ENCODE measurements around the gene DVL2.
A peak's percentile ranks its signal among the peaks of the same experiment; 100 is the strongest.

Gene DVL2

DNA sequence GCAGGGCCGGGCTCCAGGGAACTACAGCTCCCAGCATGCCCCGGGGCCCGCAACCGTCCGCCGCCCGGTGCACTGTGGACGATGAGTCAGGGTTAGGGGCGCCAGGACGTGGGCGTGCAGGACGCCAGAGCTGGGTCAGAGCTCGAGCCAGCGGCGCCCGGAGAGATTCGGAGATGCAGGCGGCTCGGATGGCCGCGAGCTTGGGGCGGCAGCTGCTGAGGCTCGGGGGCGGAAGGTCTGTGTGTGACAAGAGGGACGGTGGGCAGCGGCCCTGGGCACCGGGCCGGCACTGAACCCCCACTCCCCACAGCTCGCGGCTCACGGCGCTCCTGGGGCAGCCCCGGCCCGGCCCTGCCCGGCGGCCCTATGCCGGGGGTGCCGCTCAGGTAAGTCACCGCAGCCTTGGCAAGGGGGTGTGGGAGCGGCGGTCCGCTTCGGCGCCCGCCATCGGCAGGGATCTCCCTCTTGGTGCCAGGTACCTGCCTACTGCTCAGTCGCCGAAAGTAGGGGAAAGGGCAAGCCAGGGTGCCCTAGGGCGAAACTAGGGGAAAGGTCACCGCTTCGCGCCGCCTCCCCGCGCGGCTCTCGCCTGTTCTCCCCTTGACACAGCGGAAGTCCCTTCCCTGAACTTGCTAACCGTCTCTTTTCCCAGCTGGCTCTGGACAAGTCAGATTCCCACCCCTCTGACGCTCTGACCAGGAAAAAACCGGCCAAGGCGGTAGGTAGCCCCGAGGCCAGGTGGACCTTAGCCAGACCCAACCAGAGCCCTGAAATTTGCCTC lies 14.3 kb downstream of the DVL2 start, which contains the start of the genes ACADVL and DLG4 (continued):
- TF ChIP-seq, protein P1, sequence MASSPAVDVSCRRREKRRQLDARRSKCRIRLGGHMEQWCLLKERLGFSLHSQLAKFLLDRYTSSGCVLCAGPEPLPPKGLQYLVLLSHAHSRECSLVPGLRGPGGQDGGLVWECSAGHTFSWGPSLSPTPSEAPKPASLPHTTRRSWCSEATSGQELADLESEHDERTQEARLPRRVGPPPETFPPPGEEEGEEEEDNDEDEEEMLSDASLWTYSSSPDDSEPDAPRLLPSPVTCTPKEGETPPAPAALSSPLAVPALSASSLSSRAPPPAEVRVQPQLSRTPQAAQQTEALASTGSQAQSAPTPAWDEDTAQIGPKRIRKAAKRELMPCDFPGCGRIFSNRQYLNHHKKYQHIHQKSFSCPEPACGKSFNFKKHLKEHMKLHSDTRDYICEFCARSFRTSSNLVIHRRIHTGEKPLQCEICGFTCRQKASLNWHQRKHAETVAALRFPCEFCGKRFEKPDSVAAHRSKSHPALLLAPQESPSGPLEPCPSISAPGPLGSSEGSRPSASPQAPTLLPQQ (tag by site-specific recombination; IDR thresholded peaks at IDR 0.05), result peak; percentile 56; the same call in 1 of the 2 replicates
- TF ChIP-seq, protein P2, sequence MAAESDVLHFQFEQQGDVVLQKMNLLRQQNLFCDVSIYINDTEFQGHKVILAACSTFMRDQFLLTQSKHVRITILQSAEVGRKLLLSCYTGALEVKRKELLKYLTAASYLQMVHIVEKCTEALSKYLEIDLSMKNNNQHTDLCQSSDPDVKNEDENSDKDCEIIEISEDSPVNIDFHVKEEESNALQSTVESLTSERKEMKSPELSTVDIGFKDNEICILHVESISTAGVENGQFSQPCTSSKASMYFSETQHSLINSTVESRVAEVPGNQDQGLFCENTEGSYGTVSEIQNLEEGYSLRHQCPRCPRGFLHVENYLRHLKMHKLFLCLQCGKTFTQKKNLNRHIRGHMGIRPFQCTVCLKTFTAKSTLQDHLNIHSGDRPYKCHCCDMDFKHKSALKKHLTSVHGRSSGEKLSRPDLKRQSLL (tag by site-specific recombination; IDR thresholded peaks at IDR 0.05), result peak; percentile 86
- no peak for TF ChIP-seq ZNF837 (tag by site-specific recombination; IDR thresholded peaks at IDR 0.05)
- TF ChIP-seq BCL11A (tag by site-specific recombination; IDR thresholded peaks at IDR 0.05; ENCODE audit: low read depth), result peak; percentile 30; the same call in 1 of the 2 replicates
- TF ChIP-seq KLF10 (tag by site-specific recombination; IDR thresholded peaks at IDR 0.05), result 0 out of 2 replicates have a peak, but pooled peaks have one; percentile 48
- TF ChIP-seq, protein P3, sequence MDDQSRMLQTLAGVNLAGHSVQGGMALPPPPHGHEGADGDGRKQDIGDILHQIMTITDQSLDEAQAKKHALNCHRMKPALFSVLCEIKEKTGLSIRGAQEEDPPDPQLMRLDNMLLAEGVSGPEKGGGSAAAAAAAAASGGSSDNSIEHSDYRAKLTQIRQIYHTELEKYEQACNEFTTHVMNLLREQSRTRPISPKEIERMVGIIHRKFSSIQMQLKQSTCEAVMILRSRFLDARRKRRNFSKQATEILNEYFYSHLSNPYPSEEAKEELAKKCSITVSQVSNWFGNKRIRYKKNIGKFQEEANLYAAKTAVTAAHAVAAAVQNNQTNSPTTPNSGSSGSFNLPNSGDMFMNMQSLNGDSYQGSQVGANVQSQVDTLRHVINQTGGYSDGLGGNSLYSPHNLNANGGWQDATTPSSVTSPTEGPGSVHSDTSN (CRISPR knock-in tag; IDR thresholded peaks at IDR 0.05), result 0 out of 2 replicates have a peak, but pooled peaks have one; percentile 65
- TF ChIP-seq ZNF768 (tag by site-specific recombination; IDR thresholded peaks at IDR 0.05), result no peak
- TF ChIP-seq ZNF248 (tag by site-specific recombination; IDR thresholded peaks at IDR 0.05), result no peak
- peak; percentile 90 for TF ChIP-seq BCL11B (tag by site-specific recombination; IDR thresholded peaks at IDR 0.05; ENCODE audit: low read depth)
- no peak for TF ChIP-seq ZNF658 (tag by site-specific recombination; IDR thresholded peaks at IDR 0.05)
- TF ChIP-seq ZNF521 (tag by site-specific recombination; IDR thresholded peaks at IDR 0.05), result no peak
- no peak for TF ChIP-seq ZNF747 (tag by site-specific recombination; IDR thresholded peaks at IDR 0.05)
- TF ChIP-seq ZNF660 (tag by site-specific recombination; IDR thresholded peaks at IDR 0.05), result 0 out of 2 replicates have a peak, but pooled peaks have one; percentile 33
- TF ChIP-seq ZNF544 (tag by site-specific recombination; IDR thresholded peaks at IDR 0.05), result no peak
- peak; percentile 35; the same call in 1 of the 2 replicates for TF ChIP-seq ZNF394 (tag by site-specific recombination; IDR thresholded peaks at IDR 0.05; ENCODE audit: borderline replicate concordance)
- no peak for TF ChIP-seq TRIM28 (IDR thresholded peaks at IDR 0.05; ENCODE audit: borderline replicate concordance, low read length)
- TF ChIP-seq, protein P4, sequence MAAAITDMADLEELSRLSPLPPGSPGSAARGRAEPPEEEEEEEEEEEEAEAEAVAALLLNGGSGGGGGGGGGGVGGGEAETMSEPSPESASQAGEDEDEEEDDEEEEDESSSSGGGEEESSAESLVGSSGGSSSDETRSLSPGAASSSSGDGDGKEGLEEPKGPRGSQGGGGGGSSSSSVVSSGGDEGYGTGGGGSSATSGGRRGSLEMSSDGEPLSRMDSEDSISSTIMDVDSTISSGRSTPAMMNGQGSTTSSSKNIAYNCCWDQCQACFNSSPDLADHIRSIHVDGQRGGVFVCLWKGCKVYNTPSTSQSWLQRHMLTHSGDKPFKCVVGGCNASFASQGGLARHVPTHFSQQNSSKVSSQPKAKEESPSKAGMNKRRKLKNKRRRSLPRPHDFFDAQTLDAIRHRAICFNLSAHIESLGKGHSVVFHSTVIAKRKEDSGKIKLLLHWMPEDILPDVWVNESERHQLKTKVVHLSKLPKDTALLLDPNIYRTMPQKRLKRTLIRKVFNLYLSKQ (tag by site-specific recombination; IDR thresholded peaks at IDR 0.05; ENCODE audit: borderline replicate concordance), result no peak
- TF ChIP-seq, protein P5, sequence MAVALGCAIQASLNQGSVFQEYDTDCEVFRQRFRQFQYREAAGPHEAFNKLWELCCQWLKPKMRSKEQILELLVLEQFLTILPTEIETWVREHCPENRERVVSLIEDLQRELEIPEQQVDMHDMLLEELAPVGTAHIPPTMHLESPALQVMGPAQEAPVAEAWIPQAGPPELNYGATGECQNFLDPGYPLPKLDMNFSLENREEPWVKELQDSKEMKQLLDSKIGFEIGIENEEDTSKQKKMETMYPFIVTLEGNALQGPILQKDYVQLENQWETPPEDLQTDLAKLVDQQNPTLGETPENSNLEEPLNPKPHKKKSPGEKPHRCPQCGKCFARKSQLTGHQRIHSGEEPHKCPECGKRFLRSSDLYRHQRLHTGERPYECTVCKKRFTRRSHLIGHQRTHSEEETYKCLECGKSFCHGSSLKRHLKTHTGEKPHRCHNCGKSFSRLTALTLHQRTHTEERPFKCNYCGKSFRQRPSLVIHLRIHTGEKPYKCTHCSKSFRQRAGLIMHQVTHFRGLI (tag by site-specific recombination; IDR thresholded peaks at IDR 0.05), result no peak
- peak; percentile 63 for TF ChIP-seq SP7 (tag by site-specific recombination; IDR thresholded peaks at IDR 0.05)
- TF ChIP-seq, protein P6, sequence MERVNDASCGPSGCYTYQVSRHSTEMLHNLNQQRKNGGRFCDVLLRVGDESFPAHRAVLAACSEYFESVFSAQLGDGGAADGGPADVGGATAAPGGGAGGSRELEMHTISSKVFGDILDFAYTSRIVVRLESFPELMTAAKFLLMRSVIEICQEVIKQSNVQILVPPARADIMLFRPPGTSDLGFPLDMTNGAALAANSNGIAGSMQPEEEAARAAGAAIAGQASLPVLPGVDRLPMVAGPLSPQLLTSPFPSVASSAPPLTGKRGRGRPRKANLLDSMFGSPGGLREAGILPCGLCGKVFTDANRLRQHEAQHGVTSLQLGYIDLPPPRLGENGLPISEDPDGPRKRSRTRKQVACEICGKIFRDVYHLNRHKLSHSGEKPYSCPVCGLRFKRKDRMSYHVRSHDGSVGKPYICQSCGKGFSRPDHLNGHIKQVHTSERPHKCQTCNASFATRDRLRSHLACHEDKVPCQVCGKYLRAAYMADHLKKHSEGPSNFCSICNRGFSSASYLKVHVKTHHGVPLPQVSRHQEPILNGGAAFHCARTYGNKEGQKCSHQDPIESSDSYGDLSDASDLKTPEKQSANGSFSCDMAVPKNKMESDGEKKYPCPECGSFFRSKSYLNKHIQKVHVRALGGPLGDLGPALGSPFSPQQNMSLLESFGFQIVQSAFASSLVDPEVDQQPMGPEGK (tag by site-specific recombination; IDR thresholded peaks at IDR 0.05), result peak; percentile 27
- TF ChIP-seq, protein P7, sequence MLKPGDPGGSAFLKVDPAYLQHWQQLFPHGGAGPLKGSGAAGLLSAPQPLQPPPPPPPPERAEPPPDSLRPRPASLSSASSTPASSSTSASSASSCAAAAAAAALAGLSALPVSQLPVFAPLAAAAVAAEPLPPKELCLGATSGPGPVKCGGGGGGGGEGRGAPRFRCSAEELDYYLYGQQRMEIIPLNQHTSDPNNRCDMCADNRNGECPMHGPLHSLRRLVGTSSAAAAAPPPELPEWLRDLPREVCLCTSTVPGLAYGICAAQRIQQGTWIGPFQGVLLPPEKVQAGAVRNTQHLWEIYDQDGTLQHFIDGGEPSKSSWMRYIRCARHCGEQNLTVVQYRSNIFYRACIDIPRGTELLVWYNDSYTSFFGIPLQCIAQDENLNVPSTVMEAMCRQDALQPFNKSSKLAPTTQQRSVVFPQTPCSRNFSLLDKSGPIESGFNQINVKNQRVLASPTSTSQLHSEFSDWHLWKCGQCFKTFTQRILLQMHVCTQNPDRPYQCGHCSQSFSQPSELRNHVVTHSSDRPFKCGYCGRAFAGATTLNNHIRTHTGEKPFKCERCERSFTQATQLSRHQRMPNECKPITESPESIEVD (tag by site-specific recombination; IDR thresholded peaks at IDR 0.05), result no peak
- TF ChIP-seq ZNF366 (tag by site-specific recombination; conservative IDR thresholded peaks at IDR 0.05), result no peak
- TF ChIP-seq, protein P8, sequence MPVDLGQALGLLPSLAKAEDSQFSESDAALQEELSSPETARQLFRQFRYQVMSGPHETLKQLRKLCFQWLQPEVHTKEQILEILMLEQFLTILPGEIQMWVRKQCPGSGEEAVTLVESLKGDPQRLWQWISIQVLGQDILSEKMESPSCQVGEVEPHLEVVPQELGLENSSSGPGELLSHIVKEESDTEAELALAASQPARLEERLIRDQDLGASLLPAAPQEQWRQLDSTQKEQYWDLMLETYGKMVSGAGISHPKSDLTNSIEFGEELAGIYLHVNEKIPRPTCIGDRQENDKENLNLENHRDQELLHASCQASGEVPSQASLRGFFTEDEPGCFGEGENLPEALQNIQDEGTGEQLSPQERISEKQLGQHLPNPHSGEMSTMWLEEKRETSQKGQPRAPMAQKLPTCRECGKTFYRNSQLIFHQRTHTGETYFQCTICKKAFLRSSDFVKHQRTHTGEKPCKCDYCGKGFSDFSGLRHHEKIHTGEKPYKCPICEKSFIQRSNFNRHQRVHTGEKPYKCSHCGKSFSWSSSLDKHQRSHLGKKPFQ (tag by site-specific recombination; IDR thresholded peaks at IDR 0.05), result no peak
- TF ChIP-seq, protein P9, sequence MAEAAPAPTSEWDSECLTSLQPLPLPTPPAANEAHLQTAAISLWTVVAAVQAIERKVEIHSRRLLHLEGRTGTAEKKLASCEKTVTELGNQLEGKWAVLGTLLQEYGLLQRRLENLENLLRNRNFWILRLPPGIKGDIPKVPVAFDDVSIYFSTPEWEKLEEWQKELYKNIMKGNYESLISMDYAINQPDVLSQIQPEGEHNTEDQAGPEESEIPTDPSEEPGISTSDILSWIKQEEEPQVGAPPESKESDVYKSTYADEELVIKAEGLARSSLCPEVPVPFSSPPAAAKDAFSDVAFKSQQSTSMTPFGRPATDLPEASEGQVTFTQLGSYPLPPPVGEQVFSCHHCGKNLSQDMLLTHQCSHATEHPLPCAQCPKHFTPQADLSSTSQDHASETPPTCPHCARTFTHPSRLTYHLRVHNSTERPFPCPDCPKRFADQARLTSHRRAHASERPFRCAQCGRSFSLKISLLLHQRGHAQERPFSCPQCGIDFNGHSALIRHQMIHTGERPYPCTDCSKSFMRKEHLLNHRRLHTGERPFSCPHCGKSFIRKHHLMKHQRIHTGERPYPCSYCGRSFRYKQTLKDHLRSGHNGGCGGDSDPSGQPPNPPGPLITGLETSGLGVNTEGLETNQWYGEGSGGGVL (tag by site-specific recombination; IDR thresholded peaks at IDR 0.05), result no peak

Data from HEK293 (cell line).